Measurements from ENCODE around the gene ZDHHC11.
"Not testable (repeated sequence)": the region's sequence is repeated elsewhere in the genome, so short reads cannot be mapped to it uniquely, and the experiment has no call there.

Gene ZDHHC11

GRCh38 chr5:776862-777711, 73.7 kb downstream of the ZDHHC11 start:
- no peak for DNase-seq (ENCODE audit: low read depth in 2 of 2)

GRCh38 chr5:775961-776861, 74.6 kb downstream of the ZDHHC11 start:
- no peak for DNase-seq (ENCODE audit: low read depth in 2 of 2)

GRCh38 chr5:775595-775960, 75.2 kb downstream of the ZDHHC11 start:
- DNase-seq (ENCODE audit: low read depth in 2 of 2), result not testable (repeated sequence)

GRCh38 chr5:774854-775505, 75.8 kb downstream of the ZDHHC11 start:
- DNase-seq (ENCODE audit: low read depth in 2 of 2), result not testable (repeated sequence)

GRCh38 chr5:774304-774703, 76.5 kb downstream of the ZDHHC11 start:
- not testable (repeated sequence) for DNase-seq (ENCODE audit: low read depth in 2 of 2)

- DNase-seq (ENCODE audit: low read depth in 2 of 2), result no peak
Observed at GRCh38 chr5:773517-774264, 77.1 kb downstream of the ZDHHC11 start.

- not testable (repeated sequence) for DNase-seq (ENCODE audit: low read depth in 2 of 2)
Observed at GRCh38 chr5:772931-773330, 77.9 kb downstream of the ZDHHC11 start.

- not testable (repeated sequence) for DNase-seq (ENCODE audit: low read depth in 2 of 2)
Observed at GRCh38 chr5:772547-772890, 78.3 kb downstream of the ZDHHC11 start.

- not testable (repeated sequence) for DNase-seq (ENCODE audit: low read depth in 2 of 2)
Observed at GRCh38 chr5:771841-772546, 78.8 kb downstream of the ZDHHC11 start.

- not testable (repeated sequence) for DNase-seq (ENCODE audit: low read depth in 2 of 2)
Observed at GRCh38 chr5:771087-771781, 79.6 kb downstream of the ZDHHC11 start.

GRCh38 chr5:770585-770984, 80.2 kb downstream of the ZDHHC11 start:
- DNase-seq (ENCODE audit: low read depth in 2 of 2), result not testable (repeated sequence)

GRCh38 chr5:769485-770145, 81.2 kb downstream of the ZDHHC11 start:
- not testable (repeated sequence) for DNase-seq (ENCODE audit: low read depth in 2 of 2)

- DNase-seq (ENCODE audit: low read depth in 2 of 2), result no peak
Observed at GRCh38 chr5:766666-767431, 83.9 kb downstream of the ZDHHC11 start.

- DNase-seq (ENCODE audit: low read depth in 2 of 2), result no peak
Observed at GRCh38 chr5:765948-766631, 84.7 kb downstream of the ZDHHC11 start.

GRCh38 chr5:763998-764781, 86.6 kb downstream of the ZDHHC11 start:
- DNase-seq (ENCODE audit: low read depth in 2 of 2), result no peak

- no peak for DNase-seq (ENCODE audit: low read depth in 2 of 2)
Observed at GRCh38 chr5:763397-763796, 87.4 kb downstream of the ZDHHC11 start.

GRCh38 chr5:762996-763395, 87.8 kb downstream of the ZDHHC11 start:
- DNase-seq (ENCODE audit: low read depth in 2 of 2), result not testable (repeated sequence)
